AG04449 (cell line): Measurements from ENCODE around the gene H3-3A.
A peak's percentile ranks its signal among the peaks of the same experiment; 100 is the strongest.

ENCODE experiments used
- CTCF ChIA-PET: fragments of 350-600 bp; formaldehyde crosslinking; extraction: SDS; loops from one replicate; lab custom pipeline; 2021; ENCODE audit warnings: antibody characterized with exemption; lab: Yijun Ruan, JAX
- POLR2A ChIA-PET: fragments of 400-600, 350-600 bp; formaldehyde crosslinking; extraction: SDS; loops from one replicate; lab custom pipeline; 2020; ENCODE audit warnings: antibody characterized with exemption, inconsistent platforms; lab: Yijun Ruan, JAX
- DNase-seq: peaks from one replicate; pipeline ENCODE4 v3.0.0-alpha.2; 2010; ENCODE audit warnings: low read depth, low spot score
- H3K4me3 ChIP-seq: 2 replicates; pipeline ENCODE4 v1.5.1; 2011; ENCODE audit warnings: low read depth, mild to moderate bottlenecking, control low read depth, low read length
- CTCF ChIP-seq: IDR thresholded peaks from one replicate; pipeline ENCODE4 v1.5.1; 2011; ENCODE audit warnings: mild to moderate bottlenecking, moderate library complexity, low read length, control low read depth, inconsistent platforms; ENCODE audit not compliant: insufficient read depth; ENCODE audit errors: missing control alignments

H3-3A gene

GRCh38 chr1:226059709-226060108, 2.8 kb upstream of the H3-3A start:
- H3K4me3 ChIP-seq = no peak overlapping the region
- no peak for TF ChIP-seq CTCF
- POLR2A ChIA-PET = no interaction called here
- CTCF ChIA-PET = interaction anchor here (0.8 to 1.5 kb wide), 2 partner anchors 12 to 65 kb away, joined by 3 to 5 read pairs; no protein-coding TSS in a partner anchor
- DNase-seq = no peak

DNA sequence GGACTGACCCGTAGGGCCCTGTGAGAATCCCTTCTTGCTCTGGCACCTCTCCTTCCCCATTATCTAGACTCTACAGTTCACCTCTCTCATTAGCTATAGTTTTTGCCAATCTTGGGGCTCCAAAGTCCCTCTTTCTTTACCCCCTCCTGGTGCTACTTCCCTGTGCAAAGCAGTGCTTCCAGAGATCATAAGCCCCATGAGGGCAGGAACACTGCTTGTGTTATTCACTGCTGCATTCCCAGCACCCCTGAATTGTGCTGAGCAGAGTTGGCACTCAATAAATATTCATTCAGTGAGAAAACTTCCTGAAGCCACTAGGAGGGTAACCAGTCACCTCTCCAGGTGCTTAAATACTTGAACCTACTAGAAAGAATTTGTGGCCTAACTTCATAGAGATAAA, 2.1 kb upstream of the H3-3A start:
- no peak overlapping the region for H3K4me3 ChIP-seq
- CTCF ChIA-PET = interaction anchor here (0.8 to 1.5 kb wide), 3 partner anchors 13 to 65 kb away, joined by 3 to 5 read pairs (median 3); no protein-coding TSS in a partner anchor
- DNase-seq = no peak
- POLR2A ChIA-PET = no interaction called here
- no peak for TF ChIP-seq CTCF

DNA sequence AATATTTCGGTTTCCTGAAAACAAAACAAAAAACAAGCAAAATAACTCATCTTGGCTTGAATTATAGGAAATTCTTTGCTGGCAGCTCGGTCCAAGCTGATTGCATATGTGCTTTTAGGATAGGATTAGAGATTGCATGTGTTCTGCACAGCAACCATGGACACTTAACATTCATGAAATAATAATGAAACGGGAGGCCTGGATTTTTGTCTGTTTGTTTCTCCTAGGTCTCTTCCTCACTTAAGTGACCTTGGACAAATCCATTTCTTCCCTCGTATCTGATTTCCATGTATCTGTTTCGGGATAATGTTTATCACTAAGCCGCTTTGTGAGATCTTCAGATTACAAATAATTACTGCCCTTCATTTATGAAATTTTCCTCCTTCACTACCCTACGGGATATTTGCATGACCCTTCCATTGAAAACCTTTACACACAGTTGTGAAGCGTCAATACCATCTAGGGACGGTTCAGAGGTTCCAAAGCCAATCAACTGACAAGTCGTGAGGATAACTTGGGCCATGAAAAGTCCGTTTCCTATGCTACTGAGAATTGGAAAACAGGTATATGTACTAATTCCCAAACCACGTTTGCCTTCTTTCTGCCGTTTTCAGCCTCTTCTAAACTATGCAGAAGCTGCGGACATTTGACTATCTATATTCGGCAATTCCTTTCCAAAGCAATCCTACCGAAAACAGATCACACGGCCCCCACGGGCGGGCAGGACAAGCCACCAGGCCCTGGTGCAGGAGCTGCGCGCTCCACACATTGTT, 1.3 kb upstream of the H3-3A start:
- no peak for TF ChIP-seq CTCF
- CTCF ChIA-PET = interaction anchor here (1.0 to 1.3 kb wide), 3 partner anchors 12 to 66 kb away, joined by 3 to 4 read pairs (median 3); no protein-coding TSS in a partner anchor
- H3K4me3 ChIP-seq = peak overlapping the region; percentile 68
- no peak for DNase-seq
- POLR2A ChIA-PET = interaction anchor here (1.2 to 1.7 kb wide), 3 partner anchors 8 to 62 kb away, joined by 3 to 12 read pairs (median 7); partner anchors contain the start of gene SDE2

DNA sequence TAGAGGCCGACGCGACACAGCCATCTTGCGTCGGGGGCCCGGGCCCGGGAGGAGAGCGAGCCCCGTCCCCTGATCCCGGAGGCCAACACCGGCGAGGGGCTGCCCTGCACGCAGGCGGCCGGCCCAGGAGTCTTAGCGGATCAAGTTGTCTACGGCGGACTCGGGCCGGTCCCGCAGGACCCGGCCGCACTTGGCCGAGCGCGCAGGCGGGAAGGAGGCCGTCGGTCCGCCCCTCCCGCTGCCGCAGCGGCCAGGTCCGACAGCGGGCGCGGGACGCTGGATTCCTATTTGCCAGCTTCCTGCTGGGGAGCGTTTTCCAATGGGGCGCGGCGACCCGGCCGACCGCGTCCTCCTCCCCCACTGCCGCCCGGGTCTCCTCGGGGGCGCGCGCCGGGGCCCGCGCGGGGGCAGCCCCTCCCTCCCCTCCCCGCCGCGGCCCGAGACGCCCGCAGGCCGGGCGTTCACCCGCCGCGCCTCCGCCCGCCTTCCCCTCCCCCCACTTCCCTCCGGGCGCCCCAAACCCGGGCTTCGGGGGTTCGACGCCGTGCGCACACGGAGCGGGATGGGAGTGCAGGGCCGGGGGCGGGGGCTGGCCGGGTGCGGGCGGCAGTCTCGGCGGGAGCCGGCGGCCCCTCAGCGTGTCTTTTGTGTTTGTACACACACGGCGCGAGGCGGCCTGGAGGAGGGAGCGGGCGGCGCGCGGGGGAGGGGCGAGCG, 517 bp upstream of the H3-3A start:
- CTCF ChIA-PET = interaction anchor here (1.1 to 2.0 kb wide), 8 partner anchors 11 to 67 kb away, joined by 3 to 9 read pairs (median 3); no protein-coding TSS in a partner anchor

DNA sequence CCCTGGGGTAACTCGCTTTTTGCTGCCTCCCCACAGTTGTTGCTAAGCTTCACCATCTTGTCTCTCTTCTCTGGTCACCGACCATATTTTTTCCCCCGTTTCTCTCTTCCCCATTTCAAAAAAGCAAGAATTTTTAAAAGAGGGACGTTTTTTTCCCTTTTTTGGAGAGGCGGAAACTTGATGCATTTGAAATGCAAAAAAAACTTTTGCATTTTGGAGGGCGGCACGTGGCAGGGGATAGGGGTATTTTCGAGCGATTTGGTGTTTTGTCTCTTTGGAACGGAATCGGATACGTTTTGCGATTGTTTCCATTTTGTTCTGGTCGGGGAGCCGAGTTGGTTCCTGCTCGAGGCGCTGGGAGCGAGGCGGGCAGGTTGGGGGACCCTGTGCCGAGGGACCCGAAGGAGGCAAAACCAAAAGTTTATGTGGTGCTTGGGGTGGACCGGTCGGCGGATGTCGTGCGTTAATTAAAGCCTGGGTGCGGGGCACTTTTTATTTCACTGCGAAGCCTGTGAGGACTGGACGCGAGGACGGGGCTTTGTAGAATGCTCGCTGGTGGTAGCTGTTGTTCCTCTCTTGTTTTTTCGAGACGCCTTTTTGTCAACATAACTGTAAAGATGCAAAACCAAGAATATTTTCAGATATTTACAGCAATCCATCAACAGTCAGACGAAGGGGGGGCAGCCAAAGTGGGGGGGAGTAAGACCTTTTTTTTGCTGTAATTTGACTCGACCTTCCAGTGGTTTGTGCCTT, 884 bp downstream of the H3-3A start:
- no peak for DNase-seq
- TF ChIP-seq CTCF = no peak
- H3K4me3 ChIP-seq = peak overlapping the region; percentile 80
- ChIA-PET CTCF (interaction anchor here (0.6 to 2.0 kb wide), 15 partner anchors 9 to 619 kb away, joined by 3 to 9 read pairs (median 3); no protein-coding TSS in a partner anchor), POLR2A (no interaction called here)

More for the DNA sequence above, 517 bp upstream of the H3-3A start:
- H3K4me3 ChIP-seq = peak overlapping the region; percentile 68
- DNase-seq = no peak
- POLR2A ChIA-PET = interaction anchor here (0.7 to 1.7 kb wide), 8 partner anchors 9 to 66 kb away, joined by 3 to 12 read pairs (median 3); partner anchors contain the start of gene SDE2
- no peak for TF ChIP-seq CTCF
